ENCODE measurements around the gene TNFRSF18.

TNFRSF18 gene

DNA sequence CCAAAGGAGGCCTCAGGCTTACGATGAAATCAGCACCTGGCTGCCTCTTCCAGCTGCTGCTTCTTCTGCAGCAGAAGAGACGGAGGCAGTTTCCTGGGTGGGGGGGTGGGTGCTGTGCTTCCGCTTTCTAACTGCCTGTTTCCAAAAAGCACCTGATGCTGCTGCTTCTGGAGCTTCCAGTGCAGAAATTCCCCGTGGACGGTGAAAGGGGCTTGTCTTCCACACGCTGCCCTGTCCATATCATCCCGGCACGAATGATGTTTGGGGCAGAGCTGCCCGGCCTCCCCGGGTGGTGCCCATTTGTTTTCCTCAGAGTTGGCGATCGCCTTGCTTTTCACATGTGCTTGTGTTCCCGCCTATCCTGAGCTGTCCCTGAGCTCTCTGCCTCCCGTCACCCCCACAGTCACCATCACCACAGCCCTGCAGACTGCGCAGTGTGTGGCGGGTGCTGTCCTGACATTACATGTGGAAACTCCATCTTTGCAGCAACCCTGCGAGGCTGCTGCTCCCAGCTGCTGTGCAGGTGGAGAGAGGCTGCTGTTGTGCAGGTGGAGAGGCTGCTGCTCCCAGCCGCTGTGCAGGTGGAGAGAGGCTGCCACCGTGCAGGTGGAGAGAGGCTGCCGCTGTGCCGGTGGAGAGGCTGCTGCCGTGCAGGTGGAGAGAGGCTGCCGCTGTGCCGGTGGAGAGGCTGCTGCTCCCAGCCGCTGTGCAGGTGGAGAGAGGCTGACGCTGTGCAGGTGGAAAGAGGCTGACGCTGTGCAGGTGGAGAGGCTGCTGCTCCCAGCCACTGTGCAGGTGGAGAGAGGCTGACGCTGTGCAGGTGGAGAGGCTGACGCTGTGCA lies 30.9 kb downstream of the TNFRSF18 start:
- DNase-seq = no peak

- no peak for DNase-seq
Measured at GRCh38 chr1:1173793-1174415, 32.5 kb downstream of the TNFRSF18 start, which contains the start of gene TTLL10. TTLL10 (plus strand) TSS chr1:1173880; CDS start chr1:1179216, 5,336 bp downstream.

- DNase-seq = no peak
Measured at GRCh38 chr1:1173061-1173792, 33.2 kb downstream of the TNFRSF18 start.

GRCh38 chr1:1171546-1172340 lies 34.6 kb downstream of the TNFRSF18 start:
- no peak for DNase-seq

- DNase-seq = no peak
Measured at GRCh38 chr1:1171161-1171545, 35.2 kb downstream of the TNFRSF18 start.

DNA sequence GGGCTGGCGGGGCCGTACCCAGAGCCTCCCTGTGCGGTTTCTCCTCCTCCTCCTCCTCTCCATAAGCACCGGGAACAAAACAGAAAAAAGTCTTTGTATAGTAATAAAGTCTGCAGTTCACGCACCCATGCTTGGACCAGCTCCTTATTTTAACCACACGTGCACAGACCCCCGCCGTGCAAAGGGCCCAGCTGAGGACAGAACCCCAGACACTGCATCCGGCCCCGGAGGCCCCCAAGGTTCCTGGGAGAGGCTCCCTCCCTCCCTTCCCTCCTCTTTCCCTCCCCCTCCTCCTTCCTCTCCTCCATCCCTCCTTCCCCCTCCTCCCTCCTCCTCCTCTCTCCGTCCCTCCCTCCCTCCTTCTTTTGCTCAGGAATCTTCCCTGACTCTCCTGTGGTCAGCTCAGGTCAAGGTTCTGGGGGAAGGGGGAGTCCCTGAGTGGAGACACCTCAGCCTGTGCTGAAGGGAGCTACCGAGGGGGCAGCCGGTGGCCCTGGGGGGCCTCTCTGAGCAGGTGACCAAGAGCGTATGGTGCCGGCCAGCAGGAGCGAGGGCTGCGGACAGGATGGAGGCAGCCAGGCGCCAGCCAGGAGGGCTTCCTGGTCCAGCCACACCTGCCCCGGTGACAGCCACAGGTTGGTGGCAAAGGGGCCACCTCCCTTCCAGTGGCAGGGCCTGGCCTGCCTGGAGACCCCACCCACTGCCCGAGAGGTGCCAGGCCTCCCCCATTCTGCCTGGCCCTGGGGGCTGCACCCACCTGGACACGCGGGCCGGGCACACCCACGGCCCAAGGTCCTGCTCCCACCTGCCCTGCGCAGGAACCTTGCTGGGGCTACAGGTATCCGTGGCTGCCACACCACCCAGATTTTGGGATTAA lies 35.9 kb downstream of the TNFRSF18 start:
- DNase-seq = no peak

DNA sequence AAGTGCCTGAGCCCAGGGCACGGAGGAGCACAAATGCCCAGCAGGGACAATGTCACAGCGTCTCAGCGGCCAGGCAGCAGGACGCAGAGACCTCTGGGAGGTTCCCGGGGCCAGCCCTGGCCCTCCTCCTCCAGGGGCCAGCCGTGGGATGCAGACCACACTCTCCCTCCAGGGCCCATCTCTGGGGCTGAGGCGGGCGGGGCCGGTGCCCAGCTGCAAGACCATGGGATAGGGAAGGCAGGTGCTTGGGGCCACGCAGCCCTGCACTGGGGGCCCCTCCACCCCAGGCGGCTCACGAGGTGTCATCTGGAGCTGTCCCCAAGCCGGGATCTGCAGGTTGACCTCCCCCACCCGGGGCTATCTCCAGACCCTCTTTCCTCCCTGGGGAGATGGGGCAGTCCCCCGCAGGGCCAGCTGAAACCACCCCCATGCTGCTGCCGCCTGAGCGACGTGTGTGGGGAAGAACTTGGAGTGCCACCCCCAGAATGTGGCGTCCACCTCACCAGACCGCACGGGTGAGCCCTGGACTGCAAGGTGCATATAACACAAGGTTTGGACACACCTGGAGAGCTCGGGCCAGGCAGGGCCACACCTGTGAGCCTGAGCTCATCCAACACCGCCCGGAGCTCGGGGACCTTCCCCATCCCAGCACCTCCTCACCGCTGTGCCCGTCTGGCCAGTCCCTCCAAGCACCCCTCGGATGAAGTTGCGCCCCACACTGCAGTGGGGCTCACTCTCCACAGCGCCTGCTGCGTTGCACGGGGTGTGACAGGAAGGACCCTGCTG lies 36.8 kb downstream of the TNFRSF18 start:
- DNase-seq = no peak

- no peak for DNase-seq
Measured at GRCh38 chr1:1168451-1169411, 37.7 kb downstream of the TNFRSF18 start.

DNA sequence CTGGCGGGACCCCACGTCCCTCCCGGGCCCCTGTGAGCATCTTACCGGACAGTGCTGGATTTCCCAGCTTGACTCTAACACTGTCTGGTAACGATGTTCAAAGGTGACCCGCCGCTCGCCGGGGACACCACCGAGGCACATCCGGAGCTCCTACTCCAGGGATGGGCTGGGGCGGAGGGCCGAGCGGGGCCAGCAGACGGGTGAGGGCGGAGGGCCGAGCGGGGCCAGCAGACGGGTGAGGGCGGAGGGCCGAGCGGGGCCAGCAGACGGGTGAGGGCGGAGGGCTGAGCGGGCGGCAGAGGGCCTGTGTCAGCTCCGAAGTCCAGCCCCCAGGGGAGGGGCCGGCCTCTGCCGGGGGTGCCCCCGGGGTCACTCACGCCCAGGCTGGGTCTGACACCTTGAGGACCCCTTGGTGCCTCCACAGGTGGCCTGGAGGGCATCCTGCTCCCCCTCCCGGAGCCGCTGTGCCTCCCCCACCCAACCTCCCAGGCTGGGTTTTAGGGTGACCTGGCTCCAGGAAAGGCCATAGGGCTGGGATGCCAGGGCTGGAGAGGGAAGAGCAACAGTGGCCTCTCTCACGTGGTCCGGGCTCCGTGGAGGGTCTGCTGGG lies 38.4 kb downstream of the TNFRSF18 start:
- DNase-seq = no peak

DNA sequence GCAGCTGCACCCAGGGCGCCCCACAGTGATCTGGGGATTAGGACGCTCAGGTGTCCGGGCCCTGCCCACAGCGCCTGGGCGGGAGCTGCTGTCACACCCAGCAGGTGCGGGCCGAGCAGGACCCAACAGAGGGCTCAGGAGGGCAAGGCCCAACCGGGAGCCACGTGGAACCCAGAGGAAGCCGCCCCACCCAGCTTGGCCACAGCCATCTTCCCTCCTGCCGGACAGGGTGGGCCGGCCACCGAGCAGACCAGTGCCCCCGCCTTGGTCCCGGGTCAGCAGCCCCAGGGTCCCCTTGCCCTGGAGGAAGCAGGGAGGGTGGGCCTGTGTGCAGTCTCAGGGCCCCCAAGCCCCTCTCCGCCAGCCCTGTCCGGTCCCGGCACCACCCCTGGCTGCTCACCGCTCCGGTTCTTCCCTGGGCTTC lies 39.0 kb downstream of the TNFRSF18 start:
- DNase-seq = no peak

DNA sequence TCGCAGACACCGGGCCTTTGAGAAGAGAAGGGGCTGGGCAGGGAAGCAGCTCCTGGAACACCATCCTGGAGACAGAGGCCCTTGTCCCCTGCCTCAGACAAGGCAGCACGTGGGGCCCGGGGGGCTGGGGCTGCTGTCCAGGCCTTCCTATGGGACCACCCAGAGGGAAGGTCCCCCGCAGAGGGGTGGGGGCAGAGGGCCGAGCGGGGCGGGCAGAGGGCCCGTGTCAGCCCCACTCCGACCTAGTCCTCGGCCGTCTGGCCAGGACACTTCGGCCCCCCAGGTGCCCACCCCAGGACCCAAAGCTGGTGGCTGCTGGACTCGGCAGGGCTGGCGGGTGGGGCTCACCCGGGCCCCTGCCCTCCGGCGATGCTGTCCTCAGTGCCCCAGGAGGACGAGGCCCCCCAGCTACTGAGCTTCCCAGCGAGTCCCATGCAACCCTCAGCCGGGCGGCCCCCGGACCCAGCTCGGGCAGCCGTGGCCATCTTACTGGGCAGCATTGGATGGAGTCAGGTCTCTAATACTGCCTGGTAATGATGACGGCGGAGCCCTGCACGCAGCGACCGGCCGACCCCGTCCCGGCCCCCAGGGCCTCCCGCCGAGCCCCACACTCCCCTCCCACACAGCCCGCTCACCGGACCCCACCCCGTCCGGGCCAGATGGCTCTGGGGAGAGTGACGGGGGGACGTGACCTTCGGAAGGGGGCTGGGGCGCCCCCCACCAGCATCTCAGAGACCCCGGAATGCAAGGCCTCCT lies 39.6 kb downstream of the TNFRSF18 start:
- DNase-seq = no peak

- DNase-seq = no peak
Measured at GRCh38 chr1:1165900-1166421, 40.4 kb downstream of the TNFRSF18 start.

DNA sequence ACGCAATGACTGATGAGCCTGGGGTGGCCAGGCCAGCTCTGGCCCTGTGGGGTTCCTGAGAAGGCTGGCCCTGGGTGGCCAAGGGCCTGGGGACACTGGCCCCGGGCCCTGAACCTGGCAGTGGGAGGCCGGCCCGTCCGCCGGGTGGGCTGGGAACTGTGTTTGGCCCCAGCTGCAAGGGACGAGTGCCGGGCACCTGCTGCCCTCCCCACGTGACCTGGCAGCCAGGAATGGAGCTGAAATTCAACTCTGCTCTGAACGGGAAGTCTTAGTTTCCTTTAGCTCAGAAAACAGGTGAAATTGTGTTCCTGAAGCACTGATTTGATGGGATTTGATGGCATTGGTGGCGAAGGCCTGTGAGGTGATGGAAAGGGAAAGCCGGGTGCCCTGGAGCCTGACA lies 40.9 kb downstream of the TNFRSF18 start:
- DNase-seq = no peak

- no peak for DNase-seq
Measured at GRCh38 chr1:1164701-1165451, 41.5 kb downstream of the TNFRSF18 start.

- DNase-seq = no peak
Measured at GRCh38 chr1:1164361-1164700, 42.1 kb downstream of the TNFRSF18 start.

GRCh38 chr1:1163538-1164070 lies 42.8 kb downstream of the TNFRSF18 start:
- no peak for DNase-seq
